Smooth muscle cell (in vitro differentiated cells): ENCODE data around the gene SOX3. TPM values are rescaled to one million over a fixed set of nuclear protein-coding genes. Genes with fewer than 3 reads are reported as not detected.
A peak's percentile ranks its signal among the peaks of the same experiment; 100 is the strongest.

ENCODE experiments used
- DNase-seq: peaks from one replicate; lab custom pipeline; 2025; ENCODE audit not compliant: unreplicated experiment; lab: John Stamatoyannopoulos, UW
- H2AFZ ChIP-seq: fragments of 200-600 bp; sonication (generic); 2 replicates; pipeline ENCODE4 v1.6.0; 2016; ENCODE audit warnings: antibody characterized with exemption, low read depth, mild to moderate bottlenecking
- H3F3A ChIP-seq: fragments of 200-600 bp; sonication (generic); 2 replicates; pipeline ENCODE4 v1.6.0; 2017; ENCODE audit warnings: antibody characterized with exemption, low read depth
- H3K27ac ChIP-seq: fragments of 200-600 bp; sonication (generic); 2 replicates; pipeline ENCODE4 v1.5.1; 2016; ENCODE audit warnings: low read depth, mild to moderate bottlenecking
- H3K27me3 ChIP-seq: fragments of 200-600 bp; sonication (generic); 2 replicates; pipeline ENCODE4 v1.6.1; 2016; ENCODE audit warnings: low read depth, mild to moderate bottlenecking
- H3K36me3 ChIP-seq: fragments of 200-600 bp; sonication (generic); 2 replicates; pipeline ENCODE4 v1.5.1; 2016; ENCODE audit warnings: low read depth
- H3K4me1 ChIP-seq: fragments of 200-600 bp; sonication (generic); 2 replicates; pipeline ENCODE4 v1.5.1; 2016; ENCODE audit warnings: low read depth
- H3K4me2 ChIP-seq: fragments of 200-600 bp; sonication (generic); 2 replicates; pipeline ENCODE4 v1.6.0; 2016; ENCODE audit warnings: mild to moderate bottlenecking
- H3K4me3 ChIP-seq: fragments of 200-600 bp; sonication (generic); 2 replicates; pipeline ENCODE4 v1.5.1; 2016; ENCODE audit warnings: mild to moderate bottlenecking
- H3K79me2 ChIP-seq: fragments of 200-600 bp; sonication (generic); 2 replicates; pipeline ENCODE4 v1.6.0; 2016; ENCODE audit warnings: low read depth, mild to moderate bottlenecking
- H3K9ac ChIP-seq: fragments of 200-600 bp; sonication (generic); 2 replicates; pipeline ENCODE4 v1.6.0; 2016; ENCODE audit warnings: low read depth
- H3K9me3 ChIP-seq: fragments of 200-600 bp; sonication (generic); replicated peaks from 2 replicates; pipeline ENCODE4 v1.5.1; 2016; ENCODE audit warnings: low read depth
- H4K20me1 ChIP-seq: fragments of 200-600 bp; sonication (generic); 2 replicates; pipeline ENCODE4 v1.6.0; 2016; ENCODE audit warnings: low read depth
- CTCF ChIP-seq: fragments of 200-600 bp; sonication (generic); IDR thresholded peaks from 2 replicates; pipeline ENCODE4 v1.5.1; 2017; ENCODE audit warnings: borderline replicate concordance, mild to moderate bottlenecking, antibody characterized with exemption; ENCODE audit not compliant: insufficient read depth, poor library complexity, severe bottlenecking
- whole genome bisulfite sequencing: methylation state at CpG from one replicate; pipeline ENCODE4 v1.1.7; 2016; ENCODE audit warnings: low lambda C conversion rate; 5-methylcytosine and 5-hydroxymethylcytosine counted together
- polyA plus RNA-seq: library from polyadenylated mRNA; unstranded; fragments of >200 nt; fragmentation: Nextera tagmentation; extraction: Ambion mirVana; gene quantifications from 2 replicates; pipeline ENCODE4 v1.2.1, GENCODE V29; 2016
- total RNA-seq: library from RNA; depleted of rRNA; stranded (reverse); fragments of >200 nt; gene quantifications from 2 replicates; pipeline ENCODE4 v1.2.3, GENCODE V29; 2014

The SOX3 gene
- total and polyA plus RNA-seq, 2 experiments from 2014 or later: not detected

GRCh38 chrX:140503714-140504351, 1.0 kb downstream of the SOX3 start:
- peak overlapping the region; percentile 39 for H3K4me3 ChIP-seq
- DNase-seq: no peak

GRCh38 chrX:140503238-140503601, 1.6 kb downstream of the SOX3 start:
- no peak for TF ChIP-seq CTCF

More at GRCh38 chrX:140503714-140504351, 1.0 kb downstream of the SOX3 start:
- H3K27ac ChIP-seq: no peak overlapping the region
- no peak overlapping the region for H2AFZ ChIP-seq
- no peaks in the 10 kb centered on the region for H3K9me3 ChIP-seq
- no peaks in the 10 kb centered on the region for H3K4me1 ChIP-seq
- no peak overlapping the region for H3K9ac ChIP-seq
- no peaks in the 10 kb centered on the region for H4K20me1 ChIP-seq
- H3F3A ChIP-seq: no peaks in the 10 kb centered on the region
- no peak for TF ChIP-seq CTCF
- 50% methylated on average over 68 of the region's 92 CpGs for WGBS
- peak overlapping the region; percentile 74 for H3K4me2 ChIP-seq
- H3K27me3 ChIP-seq: peaks cover 97% of the 10 kb centered on the region
- no peaks in the 10 kb centered on the region for H3K79me2 ChIP-seq
- no peaks in the 10 kb centered on the region for H3K36me3 ChIP-seq

GRCh38 chrX:140502491-140503237, 2.2 kb downstream of the SOX3 start:
- peak overlapping the region; percentile 16 for H3K4me3 ChIP-seq
- no peaks in the 10 kb centered on the region for H3K9me3 ChIP-seq
- H3K36me3 ChIP-seq: no peaks in the 10 kb centered on the region
- DNase-seq: no peak
- H3F3A ChIP-seq: no peaks in the 10 kb centered on the region
- H3K27ac ChIP-seq: no peak overlapping the region
- H4K20me1 ChIP-seq: no peaks in the 10 kb centered on the region
- no peak for TF ChIP-seq CTCF
- peak overlapping the region; percentile 74 for H3K4me2 ChIP-seq
- no peak overlapping the region for H2AFZ ChIP-seq
- H3K27me3 ChIP-seq: peaks cover 97% of the 10 kb centered on the region
- H3K9ac ChIP-seq: no peak overlapping the region
- no peaks in the 10 kb centered on the region for H3K79me2 ChIP-seq
- 49% methylated on average over 40 of the region's 40 CpGs for WGBS
- no peaks in the 10 kb centered on the region for H3K4me1 ChIP-seq

More at GRCh38 chrX:140503238-140503601, 1.6 kb downstream of the SOX3 start:
- Histone ChIP-seq H2AFZ (no peak overlapping the region), H3K79me2 (no peaks in the 10 kb centered on the region), H4K20me1 (no peaks in the 10 kb centered on the region), H3F3A (no peaks in the 10 kb centered on the region), H3K4me2 (peak overlapping the region; percentile 74), H3K27me3 (peaks cover 97% of the 10 kb centered on the region), H3K4me3 (peak overlapping the region; percentile 16), H3K9me3 (no peaks in the 10 kb centered on the region), H3K27ac (no peak overlapping the region), H3K9ac (no peak overlapping the region), H3K4me1 (no peaks in the 10 kb centered on the region), H3K36me3 (no peaks in the 10 kb centered on the region)
- DNase-seq: no peak
- 54% methylated on average over 14 of the region's 14 CpGs for WGBS
